TTC549 (cell line): ENCODE results near the gene DEFB127.
"Not testable (repeated sequence)": the region's sequence is repeated elsewhere in the genome, so short reads cannot be mapped to it uniquely, and the experiment has no call there.

Source experiments
- FAIRE-seq: peaks from 2 replicates; lab custom pipeline; 2012; peaks lifted over from hg19 to GRCh38; lab: Jason Lieb, UNC

Gene DEFB127, protein sequence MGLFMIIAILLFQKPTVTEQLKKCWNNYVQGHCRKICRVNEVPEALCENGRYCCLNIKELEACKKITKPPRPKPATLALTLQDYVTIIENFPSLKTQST

DNA sequence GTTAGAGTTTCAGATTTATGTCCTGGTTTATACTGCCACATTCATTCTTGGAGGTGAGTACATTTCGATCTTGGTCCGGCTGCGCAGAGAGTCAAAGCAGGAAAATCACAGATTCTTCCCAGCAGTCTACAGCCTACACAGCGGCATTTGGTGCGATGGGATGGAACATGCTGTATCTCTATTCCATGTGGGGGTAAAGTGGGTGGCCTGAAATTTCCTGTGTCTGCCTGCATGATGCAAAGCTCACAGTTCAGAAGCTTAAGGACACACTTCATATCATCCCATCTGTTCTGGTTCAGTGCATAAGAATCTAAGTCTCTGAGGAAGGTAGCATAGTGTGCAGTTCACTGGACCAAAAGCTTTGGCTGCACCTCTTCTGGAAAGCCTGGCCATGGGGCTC is at the start of gene DEFB127:
Gene DEFB127, plus strand, starts transcription at position 301 of the 400 bp plus-strand sequence. Its CDS starts 91 bp downstream, at position 392.
- no peak for FAIRE-seq

DNA sequence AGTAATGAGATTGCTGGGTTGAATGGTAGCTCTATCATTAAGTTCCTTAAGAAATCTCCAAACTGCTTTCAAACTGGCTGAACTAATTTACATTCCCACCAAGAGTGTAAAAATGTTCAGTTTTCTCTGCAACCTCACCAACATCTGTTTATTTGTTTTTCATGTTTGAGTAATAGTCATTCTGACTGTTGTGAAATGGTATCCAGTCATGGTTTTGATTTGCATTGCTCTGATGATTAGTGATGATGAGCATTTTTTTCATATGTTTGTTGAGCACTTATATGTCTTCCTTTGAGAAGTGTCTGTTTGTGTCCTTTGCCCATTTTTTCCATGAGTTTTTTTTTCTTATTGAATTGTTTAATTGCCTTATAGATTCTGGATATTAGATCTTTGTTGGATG is 44.9 kb upstream of the DEFB127 start:
- no peak for FAIRE-seq

DNA sequence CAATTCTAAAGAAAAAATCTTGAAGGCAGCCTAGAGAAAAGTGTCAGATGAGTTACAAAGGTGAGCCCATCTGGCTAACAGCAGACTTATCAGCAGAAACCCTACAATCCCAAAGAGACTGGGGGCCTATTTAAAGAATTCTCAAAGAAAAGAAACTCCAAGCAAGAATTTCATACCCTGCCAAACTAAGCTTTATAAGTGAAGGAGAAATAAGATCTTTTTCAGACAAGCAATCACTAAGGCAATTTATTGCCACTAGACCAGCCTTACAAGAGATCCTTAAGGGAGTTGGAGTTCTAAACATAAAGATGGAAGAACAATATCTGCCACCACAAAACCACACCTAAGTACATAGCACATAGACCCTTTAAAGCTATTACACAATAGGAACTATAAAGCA is 39.7 kb upstream of the DEFB127 start:
- no peak for FAIRE-seq

DNA sequence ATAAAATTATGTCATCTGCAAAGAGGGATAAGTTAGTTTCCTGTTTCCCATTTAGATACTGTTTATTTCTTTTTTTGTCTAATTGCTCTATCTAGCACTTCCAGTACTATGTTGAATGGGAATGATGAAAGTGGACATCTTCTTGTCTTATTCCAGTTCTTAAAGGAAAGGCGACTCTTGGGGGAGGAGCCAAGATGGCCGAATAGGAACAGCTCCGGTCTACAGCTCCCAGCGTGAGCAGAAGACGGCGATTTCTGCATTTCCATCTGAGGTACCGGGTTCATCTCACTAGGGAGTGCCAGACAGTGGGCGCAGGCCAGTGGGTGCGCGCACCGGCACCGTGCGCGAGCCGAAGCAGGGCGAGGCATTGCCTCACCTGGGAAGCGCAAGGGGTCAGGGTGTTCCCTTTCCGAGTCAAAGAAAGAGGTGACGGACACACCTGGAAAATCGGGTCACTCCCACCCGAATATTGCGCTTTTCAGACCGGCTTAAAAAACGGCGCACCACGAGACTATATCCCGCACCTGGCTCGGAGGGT is 27.4 kb upstream of the DEFB127 start:
- not testable (repeated sequence) for FAIRE-seq

DNA sequence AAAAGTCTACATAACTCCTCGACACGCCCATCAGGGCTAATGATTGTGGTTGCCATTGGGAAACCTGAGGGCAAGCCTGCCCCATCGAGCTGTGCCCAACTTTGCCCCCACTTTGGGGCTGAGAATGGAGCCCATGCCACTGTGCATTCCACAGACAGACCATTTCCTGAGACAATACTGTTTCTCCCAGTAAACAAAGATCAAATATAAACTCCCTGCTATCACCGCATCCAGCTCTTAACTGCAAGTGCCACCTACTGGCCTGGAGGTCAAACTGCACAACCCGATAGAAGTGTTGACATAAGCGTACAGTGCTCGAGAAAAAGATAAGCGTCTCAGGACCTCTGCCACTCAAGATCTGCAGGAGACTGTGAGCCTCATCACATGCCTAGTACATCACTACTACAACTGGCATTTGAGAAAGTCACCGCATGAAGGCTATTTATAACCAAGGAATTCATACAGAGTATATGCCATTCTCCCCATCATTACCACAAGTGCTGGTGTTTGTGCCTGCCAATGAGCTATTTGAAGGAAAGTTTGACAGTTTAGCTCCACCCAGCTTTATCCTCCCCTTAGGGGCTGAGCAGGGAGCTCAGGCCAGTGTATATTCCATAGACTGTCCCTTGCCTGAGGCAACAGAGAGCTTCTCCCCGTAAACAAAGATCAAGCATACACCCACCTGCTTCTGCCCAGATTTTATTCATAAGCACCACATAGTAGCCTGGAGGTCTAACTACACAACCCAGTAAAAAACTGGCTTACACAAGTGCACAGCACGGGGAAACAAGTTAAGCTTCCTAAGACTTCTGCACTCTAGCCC is 19.4 kb upstream of the DEFB127 start:
- FAIRE-seq, result no peak

DNA sequence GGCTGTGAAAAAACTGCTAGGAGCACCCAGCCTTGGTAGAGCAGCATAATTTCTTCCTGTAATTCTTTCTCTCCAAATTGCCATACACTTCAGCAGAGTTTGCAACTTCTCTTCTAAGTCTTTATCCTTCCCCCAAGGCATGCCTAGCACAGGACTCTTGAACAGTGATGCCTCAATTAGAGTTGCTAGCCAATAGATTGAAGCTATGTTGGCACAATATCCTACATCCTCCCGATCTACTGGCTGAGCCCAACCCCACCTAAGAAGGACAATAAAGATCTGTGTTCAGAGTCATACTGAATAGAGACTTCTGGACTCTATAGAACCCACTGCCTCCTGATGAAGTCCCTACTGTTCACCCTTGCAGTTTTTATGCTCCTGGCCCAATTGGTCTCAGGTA is 15.0 kb upstream of the DEFB127 start, which contains the start of gene DEFB126:
Gene DEFB126, plus strand, starts transcription at position 301 of the 400 bp plus-strand sequence. Its CDS starts 39 bp downstream, at position 340.
- FAIRE-seq, result no peak

DNA sequence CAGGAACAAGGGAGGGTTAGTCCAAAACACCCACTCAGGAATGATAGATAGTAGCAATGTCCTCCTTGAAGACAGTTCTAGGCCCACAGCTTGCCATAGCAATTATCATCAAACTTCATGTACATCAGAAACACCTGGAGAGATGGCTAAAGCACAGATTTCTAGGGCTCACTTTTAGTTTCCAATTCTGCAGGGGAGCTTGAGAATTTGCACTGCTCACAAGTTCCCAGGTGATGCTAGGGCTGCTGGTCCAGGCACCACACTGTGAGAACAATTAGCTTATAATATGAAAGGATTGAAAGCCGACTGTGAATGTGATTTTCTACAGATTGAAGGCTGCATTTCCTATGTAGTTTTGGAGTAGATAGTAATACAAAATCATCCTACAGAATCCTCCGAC is 11.4 kb upstream of the DEFB127 start:
- no peak for FAIRE-seq

DNA sequence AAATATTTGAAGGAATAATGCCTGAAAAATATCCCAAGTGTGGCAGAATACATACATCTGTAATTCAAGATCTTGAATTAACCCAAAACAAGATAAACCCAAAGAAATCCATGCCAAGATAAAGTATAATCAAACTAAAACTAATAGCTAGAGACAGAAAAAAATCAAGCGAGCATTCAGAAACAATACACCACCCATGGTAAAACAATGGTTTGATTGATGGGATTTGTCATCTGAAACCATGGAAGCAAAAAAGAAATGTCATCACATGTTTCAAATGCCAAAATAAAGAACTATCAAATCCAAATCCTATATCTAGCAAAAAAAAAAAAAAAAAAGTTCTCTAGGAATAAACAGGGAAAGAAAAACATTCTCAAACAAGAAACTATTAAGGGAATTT is 5.1 kb upstream of the DEFB127 start:
- no peak for FAIRE-seq

DNA sequence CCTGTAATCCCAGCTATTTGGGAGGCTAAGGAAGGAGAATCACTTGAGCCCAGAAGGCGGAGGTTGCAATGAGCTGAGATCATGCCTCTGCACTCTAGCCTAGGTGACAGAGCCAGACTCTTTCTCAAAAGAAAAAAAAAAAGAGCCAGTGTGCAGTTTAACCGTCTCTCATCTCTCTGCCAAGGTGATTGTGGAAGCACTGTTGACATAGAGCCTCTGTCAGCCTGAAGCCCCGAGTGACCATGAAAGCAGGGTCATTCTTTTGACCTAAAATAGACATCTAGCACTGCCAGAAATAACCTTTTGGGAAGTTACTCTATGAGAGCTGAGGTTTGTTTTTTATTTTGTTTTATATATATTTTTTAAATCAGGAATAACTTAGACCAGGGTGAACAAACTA is 7.4 kb downstream of the DEFB127 start:
- FAIRE-seq, result no peak

DNA sequence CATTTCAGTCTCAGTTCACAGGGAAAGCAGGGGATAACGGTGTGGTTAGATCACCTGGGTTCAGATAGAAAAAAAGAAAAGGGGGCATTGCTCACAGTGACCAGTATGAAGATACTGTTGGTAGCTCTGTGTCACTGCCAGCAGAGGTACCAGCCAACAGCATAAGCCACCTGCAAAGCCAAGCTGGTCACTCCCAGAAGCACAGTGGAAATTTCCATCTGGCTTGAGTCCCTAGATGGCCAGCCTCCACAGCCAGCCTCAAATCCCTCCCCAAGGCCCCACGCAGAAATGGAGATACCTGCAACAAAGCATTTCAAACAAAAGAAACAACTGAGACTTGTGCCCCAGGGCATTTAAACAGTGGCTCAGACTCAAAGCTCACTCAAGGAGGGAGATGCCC is 11.6 kb downstream of the DEFB127 start:
- FAIRE-seq, result no peak

DNA sequence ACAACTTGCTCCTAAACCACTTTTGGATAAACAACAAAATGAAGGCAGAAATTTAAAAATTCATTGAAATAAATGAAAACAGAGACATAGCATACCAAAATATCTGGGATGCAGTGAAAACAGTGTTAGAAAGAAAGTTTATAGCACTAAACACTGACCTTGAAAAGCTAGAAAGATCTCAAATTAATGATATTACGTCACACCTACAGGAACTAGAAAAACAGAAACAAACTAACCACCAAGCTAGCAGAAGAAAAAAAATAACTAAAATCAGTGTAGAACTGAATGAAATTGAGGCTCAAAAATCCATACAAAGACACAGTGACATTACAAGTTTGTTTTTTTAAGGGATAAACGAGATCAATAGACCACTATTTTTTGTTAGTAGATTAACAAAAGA is 27.0 kb downstream of the DEFB127 start:
- no peak for FAIRE-seq

DNA sequence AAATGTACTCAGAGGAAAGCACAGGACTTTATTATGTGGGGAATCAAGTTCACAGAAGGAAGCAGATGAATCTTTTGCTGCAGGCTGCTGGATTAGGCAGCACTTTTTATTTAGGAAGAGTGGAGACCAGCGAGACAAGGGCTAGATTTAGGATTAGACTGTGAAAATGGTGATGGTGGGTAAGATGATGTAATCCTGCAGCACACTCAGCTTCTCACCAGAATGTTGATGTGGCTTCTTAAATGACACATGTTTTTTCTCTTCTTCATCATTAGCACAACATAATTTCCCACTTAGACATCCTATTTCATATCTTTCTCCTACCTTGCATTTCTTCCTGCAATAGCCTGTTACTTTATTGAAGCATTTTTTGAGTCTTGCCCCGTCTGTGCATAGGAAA is 30.5 kb downstream of the DEFB127 start:
- no peak for FAIRE-seq

DNA sequence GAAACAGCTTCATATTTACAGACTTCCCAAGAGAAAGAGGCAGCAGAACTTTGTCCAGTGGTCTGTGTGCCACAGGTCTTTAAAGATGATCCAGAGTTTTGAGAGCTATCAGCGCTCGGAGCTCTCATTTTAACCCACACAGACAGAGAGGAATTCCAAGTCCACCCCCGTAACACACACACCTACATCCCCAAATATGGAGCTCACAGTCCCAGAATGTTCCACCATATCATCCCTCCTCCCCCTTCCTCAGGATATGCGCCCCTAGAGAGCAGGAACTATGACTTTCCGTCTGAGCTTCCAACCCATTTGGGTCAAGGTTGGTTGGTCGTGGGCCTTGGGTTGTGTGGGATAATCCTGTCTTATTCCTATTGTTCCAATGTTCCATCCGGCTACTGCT is 32.4 kb downstream of the DEFB127 start, which contains the start of gene DEFB128:
Gene DEFB128, minus strand, starts transcription at position 101 of the 400 bp plus-strand sequence. Its CDS starts 88 bp downstream, at position 13.
- no peak for FAIRE-seq

DNA sequence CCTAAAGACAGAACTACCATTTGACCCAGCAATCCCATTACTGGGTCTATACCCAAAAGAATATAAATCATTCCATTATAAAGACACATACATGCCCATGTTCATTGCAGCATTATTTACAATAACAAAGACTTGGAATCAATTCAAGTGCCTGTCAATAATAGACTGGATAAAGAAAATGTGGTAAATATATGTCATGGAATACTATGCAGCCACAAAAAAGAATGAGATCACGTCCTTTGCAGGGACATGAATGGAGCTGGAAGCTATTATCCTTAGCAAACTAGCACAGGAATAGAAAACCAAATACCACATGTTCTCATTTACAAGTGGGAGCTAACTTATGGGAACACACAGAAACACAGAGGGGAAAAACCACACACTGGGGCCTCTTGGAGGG is 41.0 kb downstream of the DEFB127 start:
- FAIRE-seq, result no peak

DNA sequence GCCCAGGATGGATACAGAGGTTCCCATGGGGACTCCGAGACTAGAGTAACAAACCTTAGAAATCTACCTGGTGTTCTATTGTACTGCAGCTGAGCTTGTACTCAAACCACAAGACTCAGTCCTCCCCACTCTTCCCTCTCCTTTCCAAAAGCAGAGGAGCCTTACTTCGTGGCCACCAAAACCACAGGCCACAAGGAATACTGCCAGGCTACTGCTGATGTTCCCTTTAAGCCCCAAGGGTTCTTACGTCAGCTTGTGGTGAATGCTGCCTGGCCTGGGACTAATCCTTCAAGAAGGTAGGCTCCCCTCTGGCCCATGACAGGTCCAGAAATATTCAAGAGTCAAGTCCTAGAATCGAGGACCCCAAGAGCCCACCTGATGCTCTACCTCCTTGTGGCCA is 42.7 kb downstream of the DEFB127 start:
- no peak for FAIRE-seq

DNA sequence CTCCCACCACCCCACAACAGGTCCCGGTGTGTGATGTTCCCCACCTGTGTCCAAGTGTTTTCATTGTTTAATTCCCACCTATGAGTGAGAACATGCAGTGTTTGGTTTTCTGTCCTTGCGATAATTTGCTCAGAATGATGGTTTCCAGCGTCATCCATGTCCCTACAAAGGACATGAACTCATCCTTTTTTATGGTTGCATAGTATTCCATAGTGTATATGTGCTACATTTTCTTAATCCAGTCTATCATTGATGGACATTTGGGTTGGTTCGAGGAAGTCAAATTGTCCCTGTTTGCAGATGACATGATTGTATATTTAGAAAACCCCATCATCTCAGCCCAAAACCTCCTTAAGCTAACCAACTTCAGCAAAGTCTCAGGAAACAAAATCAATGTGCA is 46.4 kb downstream of the DEFB127 start:
- FAIRE-seq, result not testable (repeated sequence)
